Measurements from ENCODE around the gene ANAPC10. TPM values are rescaled to one million over a fixed set of nuclear protein-coding genes. Genes with fewer than 3 reads are reported as not detected.

ANAPC10 gene
- polyA plus RNA-seq, 1 experiment, result 25.0 TPM

DNA sequence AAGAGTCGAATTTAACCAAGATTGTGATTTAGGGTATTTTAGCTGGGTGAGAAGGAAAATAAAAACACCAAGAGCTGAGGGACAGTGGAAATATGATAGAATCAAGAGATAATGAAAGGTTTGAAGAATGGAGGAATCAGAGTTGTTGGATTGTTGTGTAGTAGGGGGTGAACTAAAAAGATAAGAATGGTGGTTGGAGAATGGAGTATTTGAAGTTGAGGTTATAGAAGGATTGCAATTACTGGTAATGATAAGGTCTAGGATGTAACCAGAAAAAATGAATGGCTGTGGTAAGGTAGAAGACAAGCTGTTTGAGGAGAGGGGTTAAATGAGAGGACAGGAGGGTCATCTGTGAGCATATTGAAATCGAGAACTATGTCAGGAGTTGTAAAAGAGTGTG is 4.6 kb upstream of the ANAPC10 start:
- DNase-seq (ENCODE audit: low read depth, low spot score), result no peak
- TF ChIP-seq, protein P1, sequence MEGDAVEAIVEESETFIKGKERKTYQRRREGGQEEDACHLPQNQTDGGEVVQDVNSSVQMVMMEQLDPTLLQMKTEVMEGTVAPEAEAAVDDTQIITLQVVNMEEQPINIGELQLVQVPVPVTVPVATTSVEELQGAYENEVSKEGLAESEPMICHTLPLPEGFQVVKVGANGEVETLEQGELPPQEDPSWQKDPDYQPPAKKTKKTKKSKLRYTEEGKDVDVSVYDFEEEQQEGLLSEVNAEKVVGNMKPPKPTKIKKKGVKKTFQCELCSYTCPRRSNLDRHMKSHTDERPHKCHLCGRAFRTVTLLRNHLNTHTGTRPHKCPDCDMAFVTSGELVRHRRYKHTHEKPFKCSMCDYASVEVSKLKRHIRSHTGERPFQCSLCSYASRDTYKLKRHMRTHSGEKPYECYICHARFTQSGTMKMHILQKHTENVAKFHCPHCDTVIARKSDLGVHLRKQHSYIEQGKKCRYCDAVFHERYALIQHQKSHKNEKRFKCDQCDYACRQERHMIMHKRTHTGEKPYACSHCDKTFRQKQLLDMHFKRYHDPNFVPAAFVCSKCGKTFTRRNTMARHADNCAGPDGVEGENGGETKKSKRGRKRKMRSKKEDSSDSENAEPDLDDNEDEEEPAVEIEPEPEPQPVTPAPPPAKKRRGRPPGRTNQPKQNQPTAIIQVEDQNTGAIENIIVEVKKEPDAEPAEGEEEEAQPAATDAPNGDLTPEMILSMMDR (IDR thresholded peaks at IDR 0.05; ENCODE audit: low read depth, low read length), result no peak
- H3K4me3 ChIP-seq (ENCODE audit: low read depth, low read length), result no peak overlapping the region
- no peaks in the 10 kb centered on the region for H3K27me3 ChIP-seq (ENCODE audit: control insufficient read depth, insufficient read depth, low read length)
- H3K9me3 ChIP-seq (ENCODE audit: control insufficient read depth, insufficient read depth, low read length), result no peaks in the 10 kb centered on the region
- ChIA-PET CTCF (no interaction called here), POLR2A (no interaction called here)
- no peak overlapping the region for H3K27ac ChIP-seq (ENCODE audit: low read depth, low read length)

DNA sequence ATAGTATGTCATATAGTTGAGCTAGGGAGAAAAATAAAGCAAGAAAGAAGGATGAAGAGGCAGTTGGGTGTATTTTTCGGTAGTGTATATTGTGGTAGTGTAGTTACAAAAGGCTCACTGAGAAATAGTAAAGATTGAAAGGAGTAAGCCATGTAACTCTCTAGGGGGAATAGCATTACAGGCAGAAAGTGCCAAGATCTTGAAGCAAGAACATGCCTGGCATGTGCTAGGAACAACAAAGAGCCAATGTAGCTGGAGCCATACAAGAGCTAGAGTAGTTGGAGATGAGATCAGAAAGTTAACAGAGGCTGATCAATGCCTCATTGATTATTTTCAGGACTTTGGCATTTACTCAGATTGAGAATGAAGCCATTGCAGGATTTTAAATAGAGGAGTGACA is 3.1 kb upstream of the ANAPC10 start:
- no peak for DNase-seq (ENCODE audit: low read depth, low spot score)
- no peaks in the 10 kb centered on the region for H3K9me3 ChIP-seq (ENCODE audit: control insufficient read depth, insufficient read depth, low read length)
- H3K27me3 ChIP-seq (ENCODE audit: control insufficient read depth, insufficient read depth, low read length), result no peaks in the 10 kb centered on the region
- no peak overlapping the region for H3K4me3 ChIP-seq (ENCODE audit: low read depth, low read length)
- H3K27ac ChIP-seq (ENCODE audit: low read depth, low read length), result no peak overlapping the region
- TF ChIP-seq, protein P1 (IDR thresholded peaks at IDR 0.05; ENCODE audit: low read depth, low read length), result no peak
- ChIA-PET CTCF (interaction anchor here (1.1 kb wide), 1 partner anchor 40 kb away, joined by 3 read pairs; no protein-coding TSS in a partner anchor), POLR2A (no interaction called here)

DNA sequence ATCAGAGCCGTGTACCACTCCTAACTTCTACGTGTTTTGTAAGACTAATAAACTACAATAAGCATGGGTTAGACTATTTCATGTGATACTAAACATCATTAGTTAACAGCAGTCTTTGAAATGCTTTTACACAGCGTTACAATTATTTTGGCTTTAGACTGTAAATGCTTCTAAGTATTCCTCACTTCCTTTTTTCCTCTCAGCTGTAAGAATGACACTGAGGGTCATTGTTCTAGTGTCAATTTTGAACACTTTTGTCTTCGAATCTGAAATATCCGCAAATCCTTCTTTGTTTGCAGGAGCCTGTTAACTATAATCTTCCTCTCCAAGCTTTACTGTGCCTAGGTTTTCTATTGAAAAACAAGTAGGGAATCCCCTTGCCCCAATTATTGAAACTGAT is 1.7 kb upstream of the ANAPC10 start:
- no peak for DNase-seq (ENCODE audit: low read depth, low spot score)
- CTCF ChIA-PET, result no interaction called here
- Histone ChIP-seq H3K4me3 (ENCODE audit: low read depth, low read length) (peak overlapping the region; percentile 91), H3K27me3 (ENCODE audit: control insufficient read depth, insufficient read depth, low read length) (no peaks in the 10 kb centered on the region), H3K9me3 (ENCODE audit: control insufficient read depth, insufficient read depth, low read length) (no peaks in the 10 kb centered on the region), H3K27ac (ENCODE audit: low read depth, low read length) (no peak overlapping the region)
- TF ChIP-seq, protein P1 (IDR thresholded peaks at IDR 0.05; ENCODE audit: low read depth, low read length), result no peak
- POLR2A ChIA-PET, result no interaction called here

DNA sequence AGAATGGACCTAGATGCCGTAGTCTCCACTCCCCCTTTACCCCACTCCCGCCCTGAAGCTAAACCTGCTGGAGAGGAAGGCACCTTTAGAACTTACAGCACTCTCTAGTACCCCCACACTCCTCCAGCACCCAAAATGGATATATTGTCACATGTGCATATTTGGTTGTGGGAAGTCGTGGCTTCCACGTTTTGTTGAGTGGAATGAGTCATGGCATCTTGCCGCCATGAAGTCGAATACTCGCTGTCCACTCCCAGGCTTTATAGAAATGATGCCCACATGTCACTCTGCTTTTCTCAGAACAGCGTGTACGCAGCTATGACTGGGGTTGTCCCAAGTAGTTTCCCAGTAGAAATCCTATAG is 660 bp upstream of the ANAPC10 start:
- Histone ChIP-seq H3K27me3 (ENCODE audit: control insufficient read depth, insufficient read depth, low read length) (no peaks in the 10 kb centered on the region), H3K27ac (ENCODE audit: low read depth, low read length) (peak overlapping the region; percentile 98), H3K4me3 (ENCODE audit: low read depth, low read length) (peak overlapping the region; percentile 91), H3K9me3 (ENCODE audit: control insufficient read depth, insufficient read depth, low read length) (no peaks in the 10 kb centered on the region; the same call in 1 of the 2 replicates)
- no peak for DNase-seq (ENCODE audit: low read depth, low spot score)
- ChIA-PET POLR2A (interaction anchor here (0.8 to 1.5 kb wide), 3 partner anchors 10 to 82 kb away, joined by 3 to 6 read pairs (median 3); no protein-coding TSS in a partner anchor), CTCF (interaction anchor here (1.2 to 1.5 kb wide), 4 partner anchors 14 to 923 kb away, joined by 3 to 9 read pairs (median 6); no protein-coding TSS in a partner anchor)
- TF ChIP-seq, protein P1 (IDR thresholded peaks at IDR 0.05; ENCODE audit: low read depth, low read length), result no peak

DNA sequence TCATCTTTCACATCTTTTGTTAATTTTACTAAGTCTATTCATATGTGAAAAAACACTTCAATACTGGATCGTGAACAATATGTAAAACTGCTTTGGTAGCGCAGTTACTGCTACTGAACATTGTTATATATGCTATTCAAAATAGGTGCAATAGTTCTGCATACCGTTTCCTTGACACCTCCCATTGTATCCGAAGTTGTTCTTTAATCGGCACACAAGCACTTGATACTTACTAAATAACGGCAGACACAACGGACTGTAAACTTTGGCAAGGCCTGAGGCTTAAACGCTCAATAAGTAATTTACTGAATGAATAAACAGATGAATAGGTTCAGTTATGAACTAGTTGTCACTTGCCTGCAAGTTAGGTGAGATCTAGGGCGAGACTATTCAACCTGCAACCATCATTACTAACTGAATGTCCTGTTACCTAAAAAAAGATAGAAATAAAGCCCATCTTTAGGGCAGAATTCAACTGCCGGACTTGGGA is 620 bp downstream of the ANAPC10 start:
- no peak for DNase-seq (ENCODE audit: low read depth, low spot score)
- POLR2A ChIA-PET, result interaction anchor here (1.0 to 1.5 kb wide), 2 partner anchors 13 to 84 kb away, joined by 3 to 6 read pairs; no protein-coding TSS in a partner anchor
- Histone ChIP-seq H3K9me3 (ENCODE audit: control insufficient read depth, insufficient read depth, low read length) (no peaks in the 10 kb centered on the region; the same call in 1 of the 2 replicates), H3K27me3 (ENCODE audit: control insufficient read depth, insufficient read depth, low read length) (no peaks in the 10 kb centered on the region), H3K4me3 (ENCODE audit: low read depth, low read length) (peak overlapping the region; percentile 91), H3K27ac (ENCODE audit: low read depth, low read length) (peak overlapping the region; percentile 98)
- TF ChIP-seq, protein P1 (IDR thresholded peaks at IDR 0.05; ENCODE audit: low read depth, low read length), result no peak
- CTCF ChIA-PET, result interaction anchor here (0.6 to 1.5 kb wide), 9 partner anchors 10 to 923 kb away, joined by 3 to 9 read pairs (median 4); no protein-coding TSS in a partner anchor
